GM21515 (cell line): ENCODE results near the gene CRYGB.
"Not testable (repeated sequence)": the region's sequence is repeated elsewhere in the genome, so short reads cannot be mapped to it uniquely, and the experiment has no call there.

ENCODE experiments used
- ATAC-seq: cut with Tn5 transposase; IDR thresholded peaks from one replicate; pipeline ENCODE4 v1.9.1; 2021; ENCODE audit not compliant: unreplicated experiment

CRYGB gene

GRCh38 chr2:208118918-208119317 is 27.0 kb downstream of the CRYGB start:
- ATAC-seq = no peak

- ATAC-seq = not testable (repeated sequence)
Measured at GRCh38 chr2:208117390-208117789, 28.6 kb downstream of the CRYGB start.

GRCh38 chr2:208112969-208113368 is 33.0 kb downstream of the CRYGB start:
- no peak for ATAC-seq

- not testable (repeated sequence) for ATAC-seq
Measured at GRCh38 chr2:208112273-208112745, 33.6 kb downstream of the CRYGB start.

GRCh38 chr2:208103616-208104015 is 42.3 kb downstream of the CRYGB start:
- no peak for ATAC-seq

- no peak for ATAC-seq
Measured at GRCh38 chr2:208101716-208102631, 44.0 kb downstream of the CRYGB start.

GRCh38 chr2:208099682-208100470 is 46.1 kb downstream of the CRYGB start:
- no peak for ATAC-seq

GRCh38 chr2:208098701-208099100 is 47.3 kb downstream of the CRYGB start:
- not testable (repeated sequence) for ATAC-seq

GRCh38 chr2:208098267-208098666 is 47.7 kb downstream of the CRYGB start:
- ATAC-seq = no peak

GRCh38 chr2:208097801-208098200 is 48.2 kb downstream of the CRYGB start:
- no peak for ATAC-seq

- no peak for ATAC-seq
Measured at GRCh38 chr2:208097313-208097712, 48.6 kb downstream of the CRYGB start.

GRCh38 chr2:208096080-208096479 is 49.9 kb downstream of the CRYGB start:
- ATAC-seq = no peak

- ATAC-seq = no peak
Measured at GRCh38 chr2:208093128-208093527, 52.8 kb downstream of the CRYGB start.
